DOHH2 (cell line): ENCODE measurements around the gene APBA2.

Experiments
- H3F3A ChIP-seq: fragments of 200-600 bp; sonication (generic), shearing (Covaris generic); 2 replicates; pipeline ENCODE4 v1.6.0; 2016; ENCODE audit warnings: antibody characterized with exemption, mild to moderate bottlenecking; ENCODE audit not compliant: control insufficient read depth, insufficient read depth
- H3K27ac ChIP-seq: fragments of 200-600 bp; sonication (generic); 2 replicates; pipeline ENCODE4 v1.5.1; 2014; ENCODE audit warnings: low read depth, mild to moderate bottlenecking, low read length, moderate library complexity
- H3K27me3 ChIP-seq: fragments of 200-600 bp; sonication (generic); 2 replicates; pipeline ENCODE4 v1.6.1; 2014; ENCODE audit warnings: mild to moderate bottlenecking, low read length, mixed read lengths; ENCODE audit not compliant: control insufficient read depth
- H3K36me3 ChIP-seq: fragments of 200-600 bp; sonication (generic); 2 replicates; pipeline ENCODE4 v1.6.1; 2014; ENCODE audit warnings: mild to moderate bottlenecking, low read length, moderate library complexity, mixed read lengths; ENCODE audit not compliant: control insufficient read depth
- H3K4me1 ChIP-seq: fragments of 200-600 bp; sonication (generic); 2 replicates; pipeline ENCODE4 v1.6.1; 2014; ENCODE audit warnings: mild to moderate bottlenecking, low read length, mixed read lengths; ENCODE audit not compliant: control insufficient read depth
- H3K4me2 ChIP-seq: fragments of 200-600 bp; sonication (generic); 2 replicates; pipeline ENCODE4 v1.6.0; 2014; ENCODE audit warnings: mild to moderate bottlenecking, low read length, moderate library complexity
- H3K4me3 ChIP-seq: fragments of 200-600 bp; sonication (generic); 2 replicates; pipeline ENCODE4 v1.5.1; 2014; ENCODE audit warnings: mild to moderate bottlenecking, low read length, mixed read lengths
- H3K79me2 ChIP-seq: fragments of 200-600 bp; sonication (generic); 2 replicates; pipeline ENCODE4 v1.6.1; 2014; ENCODE audit warnings: mild to moderate bottlenecking, low read length, mixed read lengths; ENCODE audit not compliant: control insufficient read depth
- H3K9me2 ChIP-seq: fragments of 200-600 bp; sonication (generic); replicated peaks from 2 replicates; pipeline ENCODE4 v1.6.1; 2014; ENCODE audit warnings: mild to moderate bottlenecking, low read length, mixed read lengths; ENCODE audit not compliant: control insufficient read depth
- H3K9me3 ChIP-seq: fragments of 200-600 bp; sonication (generic); 2 replicates; pipeline ENCODE4 v1.6.1; 2014; ENCODE audit warnings: antibody characterized with exemption, low read length, mixed read lengths; ENCODE audit not compliant: control insufficient read depth, insufficient read depth
- H4K20me1 ChIP-seq: fragments of 200-600 bp; sonication (generic); 2 replicates; pipeline ENCODE4 v1.6.0; 2014; ENCODE audit warnings: low read depth, mild to moderate bottlenecking, antibody characterized with exemption, low read length, moderate library complexity; ENCODE audit not compliant: control insufficient read depth, insufficient read depth
- CTCF ChIP-seq: fragments of 200-600 bp; sonication (generic); IDR thresholded peaks from one replicate; pipeline ENCODE4 v1.5.1; 2014; ENCODE audit warnings: antibody characterized with exemption, mild to moderate bottlenecking, low read depth, low read length; ENCODE audit not compliant: poor library complexity, severe bottlenecking
- EZH2phosphoT487 ChIP-seq: fragments of 200-600 bp; sonication (generic); IDR thresholded peaks from 2 replicates; pipeline ENCODE4 v1.6.1; 2017; ENCODE audit warnings: borderline replicate concordance, mild to moderate bottlenecking, antibody characterized with exemption, low read length, moderate library complexity, mixed read lengths

APBA2 gene

GRCh38 chr15:29066838-29067237 lies 181.1 kb downstream of the APBA2 start:
- TF ChIP-seq EZH2phosphoT487 (no peak), CTCF (no peak)
- Histone ChIP-seq H3K27ac (no peak overlapping the region), H3K27me3 (no peaks in the 10 kb centered on the region), H3K9me2 (no peaks in the 10 kb centered on the region), H3K79me2 (no peaks in the 10 kb centered on the region), H3K4me1 (no peaks in the 10 kb centered on the region), H3K36me3 (no peaks in the 10 kb centered on the region), H4K20me1 (no peaks in the 10 kb centered on the region), H3K4me3 (no peak overlapping the region), H3K4me2 (no peak overlapping the region), H3K9me3 (no peaks in the 10 kb centered on the region), H3F3A (no peaks in the 10 kb centered on the region)

- no peaks in the 10 kb centered on the region for H3F3A ChIP-seq
- H3K9me3 ChIP-seq = no peaks in the 10 kb centered on the region
- no peak for TF ChIP-seq EZH2phosphoT487
- TF ChIP-seq CTCF = no peak
Observed at GRCh38 chr15:29067949-29068348, 182.2 kb downstream of the APBA2 start.

GRCh38 chr15:29070471-29071231 lies 184.9 kb downstream of the APBA2 start:
- H3K9me3 ChIP-seq = no peaks in the 10 kb centered on the region
- H3K27ac ChIP-seq = no peak overlapping the region
- no peaks in the 10 kb centered on the region for H3K4me1 ChIP-seq
- no peak for TF ChIP-seq CTCF
- no peak for TF ChIP-seq EZH2phosphoT487
- no peaks in the 10 kb centered on the region for H4K20me1 ChIP-seq
- no peak overlapping the region for H3K4me3 ChIP-seq
- H3K27me3 ChIP-seq = no peaks in the 10 kb centered on the region
- H3K79me2 ChIP-seq = no peaks in the 10 kb centered on the region
- H3K9me2 ChIP-seq = no peaks in the 10 kb centered on the region
- H3K4me2 ChIP-seq = no peak overlapping the region
- H3F3A ChIP-seq = no peaks in the 10 kb centered on the region
- H3K36me3 ChIP-seq = no peaks in the 10 kb centered on the region

More at GRCh38 chr15:29067949-29068348, 182.2 kb downstream of the APBA2 start:
- no peaks in the 10 kb centered on the region for H3K27me3 ChIP-seq
- H3K4me2 ChIP-seq = no peak overlapping the region
- H4K20me1 ChIP-seq = no peaks in the 10 kb centered on the region
- H3K27ac ChIP-seq = no peak overlapping the region
- H3K9me2 ChIP-seq = no peaks in the 10 kb centered on the region
- no peaks in the 10 kb centered on the region for H3K4me1 ChIP-seq
- H3K36me3 ChIP-seq = no peaks in the 10 kb centered on the region
- no peaks in the 10 kb centered on the region for H3K79me2 ChIP-seq
- H3K4me3 ChIP-seq = no peak overlapping the region
